DOHH2 (cell line): ENCODE measurements around the gene ATP5F1D.

ENCODE experiments used
- CTCF ChIP-seq: fragments of 200-600 bp; sonication (generic); IDR thresholded peaks from one replicate; pipeline ENCODE4 v1.5.1; 2014; ENCODE audit warnings: antibody characterized with exemption, mild to moderate bottlenecking, low read depth, low read length; ENCODE audit not compliant: poor library complexity, severe bottlenecking
- EZH2phosphoT487 ChIP-seq: fragments of 200-600 bp; sonication (generic); IDR thresholded peaks from 2 replicates; pipeline ENCODE4 v1.6.1; 2017; ENCODE audit warnings: borderline replicate concordance, mild to moderate bottlenecking, antibody characterized with exemption, low read length, moderate library complexity, mixed read lengths

GRCh38 chr19:1243768-1244692, 2.5 kb downstream of the ATP5F1D start:
- TF ChIP-seq CTCF, result peak; percentile 93
- TF ChIP-seq EZH2phosphoT487, result no peak
